Frontal cortex (tissue), 4 donors: Measurements from ENCODE around the gene OR4B1. TPM values are rescaled to one million over a fixed set of nuclear protein-coding genes. Genes with fewer than 3 reads are reported as not detected.
"Not testable (repeated sequence)": the region's sequence is repeated elsewhere in the genome, so short reads cannot be mapped to it uniquely, and the experiment has no call there.

Experiments used
- DNase-seq, 2 donors: peaks; one replicate each; pipeline ENCODE4 v3.0.0; 2012; ENCODE audit warnings: low spot score in 2 of 2
- FAIRE-seq: peaks from 2 replicates; lab custom pipeline; 2012; peaks lifted over from hg19 to GRCh38; lab: Jason Lieb, UNC
- total RNA-seq: library from RNA; depleted of rRNA; stranded (reverse); fragments of >200 nt; gene quantifications from one replicate; pipeline ENCODE4 v1.2.3, GENCODE V29; 2014
- donor health status: control.
- donor health status: control.
- donor health status: control.

The OR4B1 gene
- not detected for total RNA-seq

GRCh38 chr11:48216510-48216909, at the start of gene OR4B1:
Gene OR4B1 (plus strand): TSS chr11:48216810. CDS start chr11:48216810, 0 bp downstream.
- no peak for FAIRE-seq

DNA sequence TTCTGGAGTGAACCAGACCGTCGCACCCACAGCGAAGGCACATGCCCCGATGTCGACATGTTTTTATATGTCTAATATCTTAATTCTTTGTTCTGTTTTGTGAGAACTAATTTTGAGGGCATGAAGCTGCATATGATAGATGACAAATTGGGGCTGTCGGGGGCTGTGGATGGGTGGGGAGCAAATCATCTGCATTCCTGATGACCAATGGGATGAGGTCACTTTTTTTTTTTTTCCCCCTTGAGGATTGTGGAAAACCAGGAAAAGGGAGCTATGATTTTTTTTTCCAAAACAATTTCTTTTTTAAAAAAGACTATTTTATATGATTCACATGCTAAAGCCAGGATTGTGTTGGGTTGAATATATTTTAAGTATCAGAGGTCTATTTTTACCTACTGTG, 49.2 kb upstream of the OR4B1 start:
- FAIRE-seq (no peak), DNase-seq (no peak)

More at GRCh38 chr11:48216510-48216909, at the start of gene OR4B1:
- no peak for DNase-seq

DNA sequence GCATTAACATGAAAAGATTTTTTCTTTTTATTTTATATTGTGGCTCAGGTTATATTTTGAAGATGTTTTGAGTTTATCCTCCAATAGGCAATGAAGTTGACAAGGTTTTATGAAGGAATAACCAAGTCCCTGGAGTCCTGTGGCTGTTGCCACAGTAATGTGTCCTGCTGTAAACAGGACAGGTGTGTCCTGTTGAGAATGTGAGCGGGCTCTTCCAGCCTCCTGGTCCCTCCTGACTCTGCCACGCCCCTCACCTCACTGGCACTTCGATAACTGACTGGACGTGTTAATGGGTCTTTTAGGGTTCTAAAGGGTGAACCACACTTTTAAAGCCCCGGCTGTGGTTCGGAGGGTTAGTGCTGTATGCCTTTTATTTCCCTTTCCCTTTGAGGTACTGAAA, 47.8 kb upstream of the OR4B1 start:
- no peak for DNase-seq
- no peak for FAIRE-seq

DNA sequence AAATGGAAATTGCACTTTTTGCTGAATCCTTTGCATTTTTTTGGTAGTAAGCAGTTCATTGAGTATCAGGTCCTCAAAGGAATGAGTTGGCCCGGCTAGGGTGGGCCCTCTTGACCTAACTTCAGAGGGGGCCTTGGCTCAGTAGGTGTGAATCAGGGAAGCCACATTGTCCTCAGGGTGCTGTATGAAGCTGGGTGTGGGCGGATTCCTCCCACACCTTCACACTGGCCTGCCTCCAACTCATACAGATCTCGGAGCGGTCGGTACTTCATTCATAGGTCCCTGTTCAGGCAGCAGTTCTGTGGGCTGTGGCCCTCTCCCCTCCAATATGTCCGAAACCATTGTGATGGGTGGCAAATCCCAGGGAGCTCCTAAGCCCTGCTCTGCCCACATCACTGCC, 47.4 kb upstream of the OR4B1 start:
- no peak for FAIRE-seq
- DNase-seq, result no peak

DNA sequence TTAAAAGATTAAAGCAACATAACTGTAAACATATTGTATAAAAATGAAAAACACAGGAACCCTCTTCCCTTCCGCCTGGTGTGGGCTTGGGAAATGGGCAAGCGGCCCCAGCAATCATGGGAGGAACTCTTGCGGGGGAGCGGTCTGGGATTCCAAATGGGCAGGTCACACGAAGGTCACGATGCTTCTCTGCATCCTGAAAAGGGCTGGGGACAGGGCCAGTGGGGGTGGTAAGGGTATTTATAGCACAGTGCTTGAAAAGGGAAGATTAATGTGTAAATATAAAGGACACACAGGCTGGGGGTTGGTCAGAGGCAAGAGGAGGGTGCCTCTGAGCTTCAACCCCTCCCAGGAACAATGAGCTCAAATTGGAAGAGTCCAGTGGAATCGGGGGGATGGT, 46.9 kb upstream of the OR4B1 start:
- no peak for FAIRE-seq
- DNase-seq, result no peak

- FAIRE-seq, result no peak
- no peak for DNase-seq
Observed at GRCh38 chr11:48170241-48171233, 46.1 kb upstream of the OR4B1 start.

DNA sequence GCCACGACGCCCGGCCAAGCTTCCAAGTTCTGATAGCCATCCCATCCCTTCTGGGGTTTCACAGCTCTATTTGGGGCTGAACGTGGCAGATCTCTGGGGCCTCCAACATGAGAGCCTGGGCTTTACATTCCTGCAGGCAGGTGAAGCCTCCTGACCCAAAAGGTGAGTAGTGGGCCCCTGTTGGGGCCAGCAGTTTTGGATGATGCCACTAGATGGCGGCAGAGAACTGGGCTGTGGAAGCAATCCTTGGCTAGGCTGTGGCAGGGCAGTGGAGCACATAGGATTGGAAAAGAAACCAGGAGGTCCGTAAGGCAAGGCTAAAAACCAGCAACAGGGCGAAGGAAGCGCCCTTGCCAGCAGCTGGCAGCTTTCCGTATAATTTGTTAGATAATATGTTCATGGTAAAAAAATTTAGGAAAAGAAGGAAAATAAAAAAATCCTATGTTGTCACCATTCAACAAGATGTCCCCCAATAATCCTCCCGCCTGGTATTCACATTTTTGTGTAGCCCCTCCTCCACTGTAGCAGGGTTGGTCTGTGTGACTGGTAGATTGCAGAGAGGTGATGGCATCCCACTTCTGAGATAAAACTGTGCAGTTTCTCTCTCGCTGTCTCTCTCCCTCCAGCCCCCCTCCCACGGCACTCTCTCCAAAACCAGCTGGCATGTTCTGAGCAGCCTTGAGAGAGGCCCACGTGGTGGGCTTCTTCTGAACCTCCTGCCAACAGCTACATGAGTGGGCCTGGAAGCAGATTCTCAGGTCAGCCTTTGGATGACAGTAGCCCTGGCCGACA, 43.6 kb upstream of the OR4B1 start:
- FAIRE-seq, result no peak
- peak; percentile 8 to 62 for DNase-seq

GRCh38 chr11:48177661-48178060, 38.9 kb upstream of the OR4B1 start:
- no peak for FAIRE-seq

GRCh38 chr11:48180627-48181026, 36.0 kb upstream of the OR4B1 start:
- FAIRE-seq (no peak), DNase-seq (no peak)

More at GRCh38 chr11:48177661-48178060, 38.9 kb upstream of the OR4B1 start:
- DNase-seq, result no peak

DNA sequence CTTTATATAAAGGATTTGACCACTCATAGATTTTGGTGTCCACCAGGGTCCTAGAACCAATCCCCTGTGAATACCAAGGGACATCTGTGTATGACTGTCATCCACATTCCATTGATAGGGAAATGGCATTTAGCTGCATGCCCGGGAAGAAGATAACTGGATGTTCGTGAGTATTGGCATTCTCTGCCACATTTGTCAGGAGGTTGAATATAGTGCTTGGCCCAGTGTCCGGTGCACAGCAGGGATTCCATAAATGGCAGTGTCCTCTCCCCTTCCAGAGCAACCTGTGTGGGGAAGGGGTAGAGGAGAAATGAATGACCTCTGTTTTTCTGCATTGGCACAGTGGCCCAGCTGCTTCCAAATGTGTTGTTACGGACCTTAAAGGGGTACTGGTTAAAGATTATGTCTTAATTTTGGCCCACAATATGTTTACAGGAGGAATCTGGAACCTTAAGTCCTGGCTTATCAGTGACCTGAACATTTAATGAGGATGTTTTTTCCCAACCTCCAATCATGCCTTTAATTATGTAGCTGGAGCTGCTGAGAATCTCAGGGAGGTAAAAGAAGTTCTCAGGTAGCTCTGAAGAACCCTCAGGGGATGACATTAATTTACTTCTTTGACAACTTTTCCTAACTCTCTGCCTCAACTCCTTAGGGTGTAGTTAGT, 33.6 kb upstream of the OR4B1 start:
- FAIRE-seq (no peak), DNase-seq (no peak)

DNA sequence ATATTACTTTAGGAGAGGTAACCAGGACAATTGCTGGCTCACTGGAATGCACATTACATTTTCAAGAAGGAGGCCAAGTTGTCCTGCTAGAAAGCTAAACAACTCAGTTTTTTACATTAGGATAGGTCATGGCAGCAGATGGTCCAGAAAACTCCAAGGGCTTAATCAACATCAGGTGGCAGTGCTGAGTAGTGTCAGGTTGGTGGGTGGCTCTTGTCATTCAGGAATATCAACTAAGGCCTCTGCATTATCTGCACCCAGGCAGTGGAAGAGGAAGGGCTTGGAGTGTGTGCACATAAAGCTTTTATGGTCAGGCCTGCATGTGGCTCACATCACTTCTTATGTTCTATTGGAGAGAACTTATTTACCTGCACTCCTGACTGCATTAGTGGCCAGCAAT, 32.2 kb upstream of the OR4B1 start:
- FAIRE-seq (no peak), DNase-seq (no peak)

GRCh38 chr11:48190906-48191654, 25.5 kb upstream of the OR4B1 start:
- not testable (repeated sequence) for FAIRE-seq, DNase-seq

GRCh38 chr11:48193876-48194275, 22.7 kb upstream of the OR4B1 start:
- DNase-seq (no peak), FAIRE-seq (no peak)

GRCh38 chr11:48207881-48208280, 8.7 kb upstream of the OR4B1 start:
- DNase-seq, result no peak
- FAIRE-seq, result no peak

DNA sequence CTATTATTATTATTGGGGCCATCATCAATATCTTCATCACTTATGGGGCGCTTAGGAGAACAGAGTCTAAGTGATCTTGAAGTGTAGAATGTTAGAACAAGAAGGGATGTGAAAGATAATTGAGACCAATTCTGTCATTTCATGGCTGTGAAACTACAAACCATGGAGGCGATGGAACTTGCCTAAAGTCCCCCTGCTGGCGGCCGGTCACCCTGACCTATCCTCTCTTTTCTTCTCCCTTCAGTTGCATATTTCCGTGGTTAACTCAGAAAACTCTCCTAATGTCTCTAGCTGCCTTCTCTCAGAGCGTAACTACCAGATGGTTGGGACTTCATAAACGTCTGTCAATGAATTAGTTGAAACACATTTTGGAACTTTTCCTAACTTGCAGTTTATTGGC, 6.6 kb upstream of the OR4B1 start:
- FAIRE-seq, result no peak

GRCh38 chr11:48228761-48229160, 12.2 kb downstream of the OR4B1 start:
- no peak for DNase-seq
- no peak for FAIRE-seq

More for the DNA sequence above, 6.6 kb upstream of the OR4B1 start:
- no peak for DNase-seq

- not testable (repeated sequence) for FAIRE-seq, DNase-seq
Observed at GRCh38 chr11:48230057-48230456, 13.4 kb downstream of the OR4B1 start.

GRCh38 chr11:48237727-48238126, 21.1 kb downstream of the OR4B1 start:
- no peak for DNase-seq
- no peak for FAIRE-seq

DNA sequence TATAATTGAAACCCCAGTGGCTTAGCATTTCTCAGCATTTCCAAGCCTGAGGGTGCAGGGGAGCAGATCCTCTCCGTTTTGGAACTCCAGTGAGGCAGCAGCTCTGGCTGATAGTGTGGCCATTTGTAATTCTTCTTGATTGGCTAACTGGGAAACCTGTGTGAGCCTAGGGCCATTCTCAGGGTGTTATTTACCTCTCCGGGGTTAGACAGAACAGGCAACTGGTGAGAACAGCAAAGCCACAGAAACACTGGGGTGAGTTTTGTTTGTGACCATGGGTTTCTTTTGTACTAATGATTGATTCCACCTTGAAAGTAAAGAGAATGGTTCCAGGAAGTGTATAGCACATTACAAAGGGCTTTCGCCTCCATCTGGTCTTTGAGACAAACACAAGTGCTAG, 25.9 kb downstream of the OR4B1 start:
- DNase-seq (no peak), FAIRE-seq (no peak)
